H1 (cell line): ENCODE measurements around the gene IFNA14. TPM values are rescaled to one million over a fixed set of nuclear protein-coding genes. Genes with fewer than 3 reads are reported as not detected.

Source experiments
- CBX8 ChIP-seq: fragments of 300-800, 300-1000 bp; sonication (generic); IDR thresholded peaks from 2 replicates; pipeline ENCODE4 v1.7.1; 2016; ENCODE audit warnings: low read depth, low read length, borderline replicate concordance
- CHD7 ChIP-seq: fragments of 300-600 bp; sonication (generic); IDR thresholded peaks from 2 replicates; pipeline ENCODE4 v1.7.1; 2012; ENCODE audit warnings: low read length, moderate library complexity, mild to moderate bottlenecking, inconsistent platforms; ENCODE audit not compliant: insufficient replicate concordance
- POLR2AphosphoS5 ChIP-seq: IDR thresholded peaks from 2 replicates; pipeline ENCODE4 v1.6.1; 2011; ENCODE audit warnings: low read depth, low read length
- RFX5 ChIP-seq: IDR thresholded peaks from 2 replicates; pipeline ENCODE4 v1.6.1; 2011; ENCODE audit warnings: low read depth, low read length, improper control_type of control experiment, borderline replicate concordance
- RNF2 ChIP-seq: fragments of 200-900, 300-1000 bp; sonication (generic); IDR thresholded peaks from 2 replicates; pipeline ENCODE4 v1.7.1; 2016; ENCODE audit warnings: borderline replicate concordance, low read depth, mild to moderate bottlenecking, antibody characterized with exemption, low read length; ENCODE audit not compliant: poor library complexity, severe bottlenecking; ENCODE audit errors: missing control alignments
- SAP30 ChIP-seq: fragments of 300-600 bp; sonication (generic); IDR thresholded peaks from 2 replicates; pipeline ENCODE4 v1.7.1; 2012; ENCODE audit warnings: low read length, moderate library complexity, mild to moderate bottlenecking, inconsistent platforms; ENCODE audit not compliant: insufficient read depth, insufficient replicate concordance
- TBP ChIP-seq: IDR thresholded peaks from 2 replicates; pipeline ENCODE4 v1.6.1; 2011; ENCODE audit warnings: low read depth, low read length, improper control_type of control experiment
- polyA plus RNA-seq, 7 experiments: library from polyadenylated mRNA; depleted of rRNA in 3 of 7; stranded (reverse) in 5 of 7; unstranded in 2 of 7; fragments of >200 nt in 5 of 7; fragments of 200-250 nt in 2 of 7; gene quantifications; 1 replicate in 5 of 7; 2 replicates in 1 of 7; 4 replicates in 1 of 7; pipeline versions ENCODE4 v1.2.1 to v1.2.3, GENCODE V29; 2011 to 2013; ENCODE audit warnings: missing spikeins in 2 of 7, mixed read lengths in 2 of 7
- total RNA-seq: library from RNA; stranded (reverse); fragmentation: NEBNext Ultra II Directional; extraction: Animal tissue kit (Norgen Biotek cat#: 25700); gene quantifications from 2 replicates; pipeline ENCODE4 v1.2.1, GENCODE V29; 2021

IFNA14 gene
- total and polyA plus RNA-seq, 2 of the 8 experiments (the other 6 are each of a cell fraction or from before 2014, with no cell fraction given) = not detected

- TF ChIP-seq CHD7 (no peak), CBX8 (no peak), RNF2 (no peak), SAP30 (no peak), TBP (no peak), POLR2AphosphoS5 (no peak), RFX5 (no peak)
These were observed 41.5 kb upstream of the IFNA14 start (continued) for GRCh38 chr9:21281275-21281674.
